Epithelial cell of proximal tubule (primary cell): Measurements from ENCODE around the gene SPX. TPM values are rescaled to one million over a fixed set of nuclear protein-coding genes. Genes with fewer than 3 reads are reported as not detected.

Experiments used
- DNase-seq: peaks from one replicate; pipeline ENCODE4 v3.0.0-alpha.2; 2011; ENCODE audit warnings: low read depth
- H3K4me3 ChIP-seq: 2 replicates; pipeline ENCODE4 v1.5.1; 2011; ENCODE audit warnings: low read depth, mild to moderate bottlenecking, low read length
- total RNA-seq: library from RNA; depleted of rRNA; stranded (reverse); fragments of >200 nt; gene quantifications from 2 replicates; pipeline ENCODE4 v1.2.3, GENCODE V29; 2015
- TF ChIP-seq, protein P1 (sequence below): conservative IDR thresholded peaks from 2 replicates; pipeline ENCODE4 v1.5.1; 2012; ENCODE audit warnings: low read depth, mild to moderate bottlenecking, low read length

SPX gene
- total RNA-seq, 1 donor from 2014 or later, result 2.1 TPM

DNA sequence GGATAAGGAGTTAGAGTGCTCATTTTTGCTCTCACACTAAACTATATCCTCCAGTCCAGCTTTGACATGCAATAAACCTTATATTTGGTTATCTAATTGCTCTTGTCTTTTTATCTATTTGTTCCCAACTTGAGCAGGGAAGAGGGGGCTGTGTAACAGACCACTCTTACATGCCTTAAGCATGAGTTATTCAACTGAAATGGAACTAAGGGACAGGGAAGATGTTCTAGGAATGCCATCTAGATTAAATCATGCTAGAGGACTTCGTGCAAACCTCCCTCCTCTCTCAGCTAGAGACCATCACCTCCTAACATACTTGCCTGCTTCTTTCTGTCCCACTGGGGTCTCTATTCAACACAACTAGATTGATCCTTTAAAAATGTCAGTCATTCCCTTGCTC is 20.6 kb downstream of the SPX start:
- DNase-seq, result no peak
- H3K4me3 ChIP-seq, result no peak overlapping the region
- TF ChIP-seq, protein P1, sequence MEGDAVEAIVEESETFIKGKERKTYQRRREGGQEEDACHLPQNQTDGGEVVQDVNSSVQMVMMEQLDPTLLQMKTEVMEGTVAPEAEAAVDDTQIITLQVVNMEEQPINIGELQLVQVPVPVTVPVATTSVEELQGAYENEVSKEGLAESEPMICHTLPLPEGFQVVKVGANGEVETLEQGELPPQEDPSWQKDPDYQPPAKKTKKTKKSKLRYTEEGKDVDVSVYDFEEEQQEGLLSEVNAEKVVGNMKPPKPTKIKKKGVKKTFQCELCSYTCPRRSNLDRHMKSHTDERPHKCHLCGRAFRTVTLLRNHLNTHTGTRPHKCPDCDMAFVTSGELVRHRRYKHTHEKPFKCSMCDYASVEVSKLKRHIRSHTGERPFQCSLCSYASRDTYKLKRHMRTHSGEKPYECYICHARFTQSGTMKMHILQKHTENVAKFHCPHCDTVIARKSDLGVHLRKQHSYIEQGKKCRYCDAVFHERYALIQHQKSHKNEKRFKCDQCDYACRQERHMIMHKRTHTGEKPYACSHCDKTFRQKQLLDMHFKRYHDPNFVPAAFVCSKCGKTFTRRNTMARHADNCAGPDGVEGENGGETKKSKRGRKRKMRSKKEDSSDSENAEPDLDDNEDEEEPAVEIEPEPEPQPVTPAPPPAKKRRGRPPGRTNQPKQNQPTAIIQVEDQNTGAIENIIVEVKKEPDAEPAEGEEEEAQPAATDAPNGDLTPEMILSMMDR, result no peak

DNA sequence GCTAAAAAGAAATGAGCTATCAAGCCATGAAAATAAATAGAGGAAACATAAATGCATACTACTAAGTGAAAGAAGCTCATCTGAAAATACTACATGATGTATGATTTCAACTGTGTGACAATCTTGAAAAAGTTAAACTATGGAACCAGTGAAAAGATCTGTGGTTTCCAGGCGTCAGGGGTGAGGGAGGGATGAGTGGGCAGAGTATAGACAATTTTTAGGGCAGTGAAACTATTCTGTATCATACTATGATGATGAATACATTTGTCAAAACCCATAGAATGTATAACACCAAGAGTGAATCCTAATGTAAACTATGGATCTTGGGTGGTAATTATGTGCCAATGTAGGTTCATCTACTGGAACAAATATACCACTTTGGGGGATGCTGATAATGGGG is 21.3 kb downstream of the SPX start:
- no peak overlapping the region for H3K4me3 ChIP-seq
- DNase-seq, result no peak
- TF ChIP-seq, protein P1, result no peak

DNA sequence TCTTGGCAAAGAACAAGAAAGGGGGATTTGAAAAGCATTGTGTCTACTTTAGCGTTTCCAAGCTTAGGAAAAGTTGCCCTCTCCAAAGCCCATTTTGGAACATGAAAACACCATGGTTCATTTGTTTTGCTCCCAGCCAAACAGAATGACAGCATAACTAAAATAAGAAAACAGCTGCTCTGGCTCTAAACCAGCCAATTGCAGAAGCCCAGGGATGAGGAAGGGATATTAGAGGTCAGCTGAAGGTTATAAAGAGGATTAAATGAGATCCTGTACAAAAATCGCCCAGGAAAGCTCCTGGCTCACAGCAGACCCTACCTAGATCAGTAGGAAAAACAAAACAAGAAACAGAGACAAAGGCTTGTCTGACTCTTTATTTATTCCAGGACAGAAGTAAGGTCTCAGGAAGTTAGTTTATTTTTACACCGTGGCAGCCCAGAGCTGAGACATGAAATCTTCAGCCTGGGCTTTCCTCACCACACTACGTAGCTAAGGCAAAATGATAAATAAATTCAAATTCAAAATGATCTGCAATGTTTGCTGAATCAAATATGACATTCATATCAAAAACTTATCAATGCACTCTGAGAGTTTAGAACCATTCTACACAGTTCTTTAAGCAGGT is 25.9 kb downstream of the SPX start:
- TF ChIP-seq, protein P1, result no peak
- DNase-seq, result no peak
- H3K4me3 ChIP-seq, result no peak overlapping the region

DNA sequence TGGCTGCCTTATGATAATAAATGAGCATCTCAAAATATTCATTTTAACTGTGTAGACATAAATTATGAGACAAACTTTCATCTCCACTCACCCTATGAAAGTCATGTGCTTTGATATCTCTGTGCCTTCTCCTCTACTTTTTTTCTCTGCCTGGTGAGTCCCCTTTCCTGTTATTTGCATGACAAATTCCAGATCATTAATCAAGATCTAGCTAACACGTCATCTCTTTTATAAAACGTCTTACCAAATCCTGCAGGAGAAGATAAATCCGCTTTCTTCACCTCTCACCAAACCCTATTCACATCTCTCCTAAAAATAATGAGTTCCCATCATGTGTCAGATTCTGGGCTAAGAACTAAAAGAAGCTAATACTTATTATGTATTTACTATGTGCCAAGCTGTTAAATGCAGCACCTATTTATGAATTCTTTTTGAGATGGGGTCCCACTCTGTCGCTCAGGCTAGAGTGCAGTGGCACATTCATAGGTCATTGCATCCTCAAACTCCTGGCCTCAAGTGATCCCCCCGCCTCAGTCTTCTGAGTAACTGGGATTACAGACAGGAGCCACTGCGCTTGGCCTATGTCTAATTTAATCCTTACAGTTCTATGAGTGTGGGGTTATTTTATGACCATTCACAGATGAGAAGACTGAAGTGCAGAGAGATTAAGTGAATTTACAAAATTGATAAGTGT is 26.7 kb downstream of the SPX start:
- TF ChIP-seq, protein P1, result no peak
- no peak for DNase-seq
- H3K4me3 ChIP-seq, result no peak overlapping the region

DNA sequence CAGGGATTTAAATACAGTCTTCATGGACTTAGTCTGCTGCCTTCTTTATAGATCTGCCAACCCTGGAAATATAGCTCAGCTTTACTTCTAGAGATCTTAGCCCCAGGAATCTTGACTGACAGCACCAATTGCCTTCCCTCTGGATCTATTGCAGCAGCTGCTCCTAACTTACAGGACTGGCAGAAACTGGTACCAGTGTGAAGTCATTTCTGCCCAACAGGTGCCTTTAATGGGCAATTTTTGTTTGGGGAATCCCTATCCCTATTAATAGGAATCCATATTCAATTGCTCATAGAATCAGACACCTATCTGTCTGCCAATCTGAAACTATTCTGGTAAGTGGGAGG is 27.2 kb downstream of the SPX start:
- TF ChIP-seq, protein P1, result no peak
- H3K4me3 ChIP-seq, result no peak overlapping the region
- no peak for DNase-seq

DNA sequence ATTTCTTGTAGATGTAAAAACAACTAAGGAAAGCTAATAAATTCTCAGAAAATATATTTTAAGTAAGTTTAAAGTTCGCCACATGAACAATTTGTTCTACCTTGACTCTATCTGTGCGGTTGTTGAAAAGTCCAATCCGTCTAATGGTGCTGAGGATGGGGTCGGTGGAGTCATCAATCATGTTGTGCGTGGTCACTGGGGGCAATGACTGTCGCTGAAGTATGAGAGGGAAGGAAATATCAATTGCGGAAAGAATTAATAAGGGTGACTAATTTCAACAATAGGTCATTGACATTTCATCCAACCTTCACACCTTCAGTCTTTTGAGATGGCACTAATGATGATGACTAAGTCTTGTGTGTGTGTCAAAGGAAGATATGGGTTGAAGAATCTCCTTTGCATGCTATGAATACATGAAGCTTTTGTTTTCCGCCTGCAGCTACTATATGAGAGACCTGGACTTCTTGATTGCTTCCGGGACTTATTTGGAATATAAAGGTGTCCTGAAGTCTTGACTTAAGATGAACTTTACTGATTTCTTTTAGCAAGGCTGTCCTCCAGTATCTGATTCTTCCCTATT is 32.1 kb downstream of the SPX start:
- TF ChIP-seq, protein P1, result no peak
- DNase-seq, result no peak
- H3K4me3 ChIP-seq, result no peak overlapping the region
